Dendritic cell treated with granulocyte-macrophage colony-stimulating factor and Interleukin-4, amounts not matched to agents 40 ng/mL and 50 ng/mL, for 4 days (primary cell): ENCODE results near the gene CDRT4.

Experiments
- H3K27ac Mint-ChIP-seq: one replicate; pipeline ENCODE4 v1.8.0; 2022; ENCODE audit warnings: mild to moderate bottlenecking, mixed read lengths
- H3K27me3 Mint-ChIP-seq: one replicate; pipeline ENCODE4 v1.8.0; 2022; ENCODE audit warnings: mild to moderate bottlenecking, mixed read lengths
- H3K36me3 Mint-ChIP-seq: one replicate; pipeline ENCODE4 v1.8.0; 2022; ENCODE audit warnings: low read depth, mixed read lengths
- H3K4me1 Mint-ChIP-seq: one replicate; pipeline ENCODE4 v1.8.0; 2022; ENCODE audit warnings: low read depth, mixed read lengths
- H3K4me3 Mint-ChIP-seq: one replicate; pipeline ENCODE4 v1.8.0; 2022; ENCODE audit warnings: mild to moderate bottlenecking, moderate library complexity, mixed read lengths
- H3K9me3 Mint-ChIP-seq: one replicate; pipeline ENCODE4 v1.8.0; 2022; ENCODE audit warnings: mixed read lengths
- intact Hi-C: fragments of 100-400 bp; cut with micrococcal nuclease; formaldehyde crosslinking; loops from one replicate; pipeline ENCODE4 v1.15.0; 2022

The CDRT4 gene

DNA sequence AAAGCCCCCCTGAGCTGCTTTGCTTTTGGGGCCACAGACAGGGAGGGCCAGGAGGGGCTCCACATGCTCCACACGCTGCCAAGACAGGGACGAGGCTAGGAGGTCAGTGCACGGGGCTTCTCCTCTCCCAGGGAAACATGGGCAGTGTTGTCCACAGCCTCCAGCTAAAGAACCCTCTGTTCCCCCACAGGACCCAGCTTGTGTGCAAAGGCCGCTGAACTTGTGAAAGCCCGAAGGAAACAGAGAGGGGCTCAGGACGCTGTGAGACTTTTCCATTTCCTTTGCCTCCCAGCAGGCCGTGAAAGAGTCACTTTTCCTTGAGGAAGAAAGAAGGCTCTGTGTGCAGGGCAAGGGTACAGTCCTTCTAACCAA lies 9.7 kb downstream of the CDRT4 start:
- Mint-ChIP-seq H3K27ac (no peak overlapping the region), H3K27me3 (no peaks in the 10 kb centered on the region), H3K36me3 (no peaks in the 10 kb centered on the region), H3K4me1 (no peaks in the 10 kb centered on the region), H3K4me3 (no peak overlapping the region), H3K9me3 (peaks cover 9% of the 10 kb centered on the region)
- intact Hi-C loops, result no loop called here

DNA sequence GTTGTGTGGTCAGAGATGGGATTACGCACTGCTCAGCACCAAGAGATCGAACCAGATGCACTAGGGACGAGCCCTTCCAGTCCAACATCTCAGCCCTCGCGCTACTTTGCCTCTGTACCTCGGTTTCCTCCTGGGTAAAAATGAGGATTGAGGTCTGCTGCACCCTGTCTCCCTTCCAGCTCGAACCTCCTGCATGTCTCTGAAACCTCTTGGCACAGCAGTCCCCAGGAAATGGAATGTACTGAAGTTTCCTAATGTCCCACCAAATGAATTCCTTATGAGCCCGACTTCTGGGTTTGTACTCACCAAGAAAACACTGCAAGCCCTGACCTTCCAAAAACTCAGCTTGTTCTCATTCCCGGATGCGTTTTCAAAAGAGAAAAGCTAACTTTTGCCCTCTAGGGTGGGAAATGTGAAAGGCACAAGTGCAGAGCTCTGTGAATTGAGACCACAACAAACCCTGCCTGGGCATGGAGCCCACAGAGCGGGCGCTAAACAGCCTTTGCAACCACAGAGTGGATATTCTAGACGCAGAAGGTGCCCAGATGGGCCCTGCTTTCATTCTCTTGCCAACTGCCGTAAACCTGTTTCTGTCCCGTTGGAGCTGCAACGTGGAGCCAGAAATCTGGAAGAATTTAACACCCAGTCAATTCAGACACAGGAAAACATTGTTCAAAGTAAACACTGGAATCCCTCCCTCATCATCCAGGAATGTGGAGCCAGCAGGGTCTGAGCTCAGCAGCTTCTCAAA lies 10.3 kb downstream of the CDRT4 start:
- H3K36me3 Mint-ChIP-seq, result no peaks in the 10 kb centered on the region
- H3K9me3 Mint-ChIP-seq, result peaks cover 9% of the 10 kb centered on the region
- H3K4me1 Mint-ChIP-seq, result no peaks in the 10 kb centered on the region
- H3K27me3 Mint-ChIP-seq, result no peaks in the 10 kb centered on the region
- intact Hi-C loops, result no loop called here
- H3K4me3 Mint-ChIP-seq, result no peak overlapping the region
- H3K27ac Mint-ChIP-seq, result no peak overlapping the region

DNA sequence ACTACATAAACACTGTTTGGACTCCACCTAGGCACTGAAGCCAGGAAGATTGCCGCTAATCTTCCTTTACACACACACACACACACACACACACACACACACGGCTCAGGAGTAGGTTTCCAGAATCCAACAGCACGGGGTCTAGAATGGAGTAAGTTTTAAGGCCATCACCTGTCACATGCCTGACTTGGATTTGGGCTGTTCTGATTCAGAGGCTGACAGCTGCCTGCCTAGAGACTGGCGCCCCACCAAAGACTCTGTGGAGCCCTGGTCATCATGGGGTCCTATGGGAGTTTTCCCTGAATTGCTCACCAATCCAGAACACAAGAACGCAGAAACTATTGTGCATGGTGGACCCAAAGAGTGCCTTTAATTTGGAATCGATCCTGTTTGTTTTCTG lies 10.9 kb downstream of the CDRT4 start:
- Mint-ChIP-seq H3K4me1 (no peaks in the 10 kb centered on the region), H3K27me3 (no peaks in the 10 kb centered on the region), H3K36me3 (no peaks in the 10 kb centered on the region), H3K4me3 (no peak overlapping the region), H3K27ac (no peak overlapping the region), H3K9me3 (peaks cover 9% of the 10 kb centered on the region)
- intact Hi-C loops, result no loop called here

DNA sequence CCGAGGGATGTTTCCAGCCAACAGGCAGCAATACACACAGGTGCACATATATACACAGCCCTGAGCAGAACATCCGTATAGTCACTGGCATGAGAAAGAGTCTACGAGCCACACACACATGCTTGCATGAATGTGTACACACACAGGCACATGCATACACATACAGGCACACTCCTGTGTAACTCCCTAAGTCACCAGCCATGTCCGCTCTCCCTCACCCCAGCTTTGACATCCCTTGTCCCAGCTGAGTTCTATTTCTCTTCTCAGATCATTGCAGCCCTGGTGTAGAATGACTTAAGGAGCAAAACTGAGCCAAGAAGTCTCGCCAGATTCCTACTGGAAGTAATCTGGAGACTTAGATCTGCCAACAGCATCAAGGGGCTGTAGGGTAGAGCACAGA lies 13.1 kb downstream of the CDRT4 start:
- intact Hi-C loops, result no loop called here
- Mint-ChIP-seq H3K27ac (no peak overlapping the region), H3K9me3 (peaks cover 9% of the 10 kb centered on the region), H3K4me3 (no peak overlapping the region), H3K36me3 (no peaks in the 10 kb centered on the region), H3K27me3 (no peaks in the 10 kb centered on the region), H3K4me1 (no peaks in the 10 kb centered on the region)

DNA sequence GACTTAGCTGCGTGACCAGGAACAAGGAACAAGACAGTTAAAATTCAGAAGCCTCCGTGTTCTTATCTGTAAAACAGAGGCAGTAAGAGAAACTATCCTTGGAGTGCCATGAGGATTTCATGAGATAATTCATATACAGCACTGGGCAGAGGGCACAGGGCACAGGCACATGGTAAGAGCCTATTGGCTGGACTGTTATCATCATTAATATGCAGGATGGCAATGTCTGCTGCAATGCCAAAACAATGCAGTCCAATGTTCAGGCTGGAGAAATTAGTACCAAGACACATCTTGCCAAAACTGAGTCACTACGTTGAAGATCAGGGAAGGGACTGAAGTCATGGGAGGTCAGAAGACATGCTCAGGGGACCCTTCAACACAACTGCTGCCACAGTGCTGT lies 13.6 kb downstream of the CDRT4 start:
- H3K27me3 Mint-ChIP-seq, result no peaks in the 10 kb centered on the region
- peaks cover 9% of the 10 kb centered on the region for H3K9me3 Mint-ChIP-seq
- H3K27ac Mint-ChIP-seq, result no peak overlapping the region
- H3K4me1 Mint-ChIP-seq, result no peaks in the 10 kb centered on the region
- H3K36me3 Mint-ChIP-seq, result no peaks in the 10 kb centered on the region
- H3K4me3 Mint-ChIP-seq, result no peak overlapping the region
- intact Hi-C loops, result no loop called here

DNA sequence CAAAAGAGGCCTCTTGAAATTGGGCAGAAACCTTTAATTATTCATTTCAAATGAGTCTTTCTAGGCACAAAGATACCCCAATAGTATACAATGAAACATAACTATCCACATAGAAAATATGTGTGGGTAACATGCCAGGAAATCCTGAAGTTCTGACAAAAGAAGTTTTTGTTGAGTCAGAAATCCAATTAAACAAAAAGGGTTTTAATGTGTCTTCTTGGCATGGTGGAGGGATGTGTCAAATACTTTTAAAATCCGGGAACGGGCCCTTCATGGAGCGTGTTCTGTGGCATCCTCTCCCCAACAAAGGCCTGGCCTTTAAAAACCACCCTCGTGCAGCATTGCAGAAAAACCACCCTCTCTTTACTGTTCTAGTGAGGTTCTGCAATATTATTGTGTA lies 14.2 kb downstream of the CDRT4 start:
- Mint-ChIP-seq H3K36me3 (no peaks in the 10 kb centered on the region), H3K27ac (no peak overlapping the region), H3K4me1 (no peaks in the 10 kb centered on the region), H3K9me3 (peaks cover 9% of the 10 kb centered on the region), H3K4me3 (no peak overlapping the region), H3K27me3 (no peaks in the 10 kb centered on the region)
- intact Hi-C loops, result no loop called here

DNA sequence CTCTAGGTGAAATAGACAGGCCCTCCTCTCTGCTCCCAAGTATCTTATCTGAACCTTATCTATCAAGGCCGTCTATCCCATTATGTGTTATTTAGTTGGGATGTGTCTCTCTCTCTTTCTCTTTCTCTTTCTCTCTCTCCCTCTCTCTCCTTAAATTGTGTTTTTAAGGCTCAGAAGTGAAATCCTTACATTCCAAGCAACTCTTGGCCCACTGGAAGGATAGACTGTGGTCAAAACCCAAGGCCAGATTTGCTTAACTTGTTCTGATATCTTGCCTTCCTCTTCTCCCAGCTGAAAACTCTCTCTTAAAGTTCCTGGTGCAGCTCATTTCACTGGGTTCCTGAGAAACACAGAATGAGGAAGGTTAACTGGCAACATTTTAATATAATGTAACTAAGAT lies 14.7 kb downstream of the CDRT4 start:
- no peaks in the 10 kb centered on the region for H3K4me1 Mint-ChIP-seq
- no peak overlapping the region for H3K27ac Mint-ChIP-seq
- H3K36me3 Mint-ChIP-seq, result no peaks in the 10 kb centered on the region
- no peaks in the 10 kb centered on the region for H3K27me3 Mint-ChIP-seq
- H3K4me3 Mint-ChIP-seq, result no peak overlapping the region
- peaks cover 9% of the 10 kb centered on the region for H3K9me3 Mint-ChIP-seq
- intact Hi-C loops, result no loop called here

DNA sequence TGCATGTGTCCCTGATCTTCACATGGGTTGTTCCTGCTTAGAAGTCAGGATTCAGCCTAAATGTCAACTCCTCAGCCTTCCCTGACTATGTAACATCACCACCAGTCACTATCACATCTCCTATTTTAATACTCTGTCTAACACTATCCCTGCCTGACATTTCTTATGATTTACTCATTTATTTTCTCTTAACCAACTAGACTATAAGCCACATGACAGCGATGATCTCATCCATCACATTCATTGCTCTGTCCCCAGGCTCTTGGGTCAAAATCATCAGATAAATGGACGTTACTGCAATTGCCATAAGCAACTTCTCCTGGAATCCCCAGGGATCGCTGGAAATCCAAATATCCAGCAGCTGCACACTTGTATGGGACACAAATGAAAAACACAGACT lies 15.7 kb downstream of the CDRT4 start:
- Mint-ChIP-seq H3K9me3 (peaks cover 9% of the 10 kb centered on the region), H3K36me3 (no peaks in the 10 kb centered on the region), H3K27ac (no peak overlapping the region), H3K4me1 (no peaks in the 10 kb centered on the region), H3K4me3 (no peak overlapping the region), H3K27me3 (no peaks in the 10 kb centered on the region)
- intact Hi-C loops, result no loop called here

DNA sequence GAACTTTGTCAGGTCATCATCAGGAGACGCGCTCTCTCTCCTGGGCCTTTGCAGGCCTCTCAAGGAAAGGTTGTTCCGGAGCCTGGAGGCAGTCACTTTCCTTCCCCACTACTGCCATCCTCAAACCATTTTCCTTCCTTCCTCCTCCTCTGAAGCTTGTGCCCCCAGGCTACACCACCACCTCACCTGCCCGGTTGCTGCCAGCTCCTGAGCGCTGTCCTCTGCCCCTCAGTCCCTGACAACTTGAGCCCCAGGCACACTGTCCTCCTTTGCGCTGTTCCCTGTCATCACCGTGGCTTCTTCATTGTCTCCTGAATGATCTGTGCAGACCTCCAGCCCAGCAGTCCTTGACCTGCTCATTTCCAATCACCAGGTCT lies 18.9 kb downstream of the CDRT4 start:
- no peaks in the 10 kb centered on the region for H3K27me3 Mint-ChIP-seq
- no peaks in the 10 kb centered on the region for H3K36me3 Mint-ChIP-seq
- no peak overlapping the region for H3K27ac Mint-ChIP-seq
- intact Hi-C loops, result no loop called here
- no peak overlapping the region for H3K4me3 Mint-ChIP-seq
- no peaks in the 10 kb centered on the region for H3K4me1 Mint-ChIP-seq
- H3K9me3 Mint-ChIP-seq, result no peaks in the 10 kb centered on the region

DNA sequence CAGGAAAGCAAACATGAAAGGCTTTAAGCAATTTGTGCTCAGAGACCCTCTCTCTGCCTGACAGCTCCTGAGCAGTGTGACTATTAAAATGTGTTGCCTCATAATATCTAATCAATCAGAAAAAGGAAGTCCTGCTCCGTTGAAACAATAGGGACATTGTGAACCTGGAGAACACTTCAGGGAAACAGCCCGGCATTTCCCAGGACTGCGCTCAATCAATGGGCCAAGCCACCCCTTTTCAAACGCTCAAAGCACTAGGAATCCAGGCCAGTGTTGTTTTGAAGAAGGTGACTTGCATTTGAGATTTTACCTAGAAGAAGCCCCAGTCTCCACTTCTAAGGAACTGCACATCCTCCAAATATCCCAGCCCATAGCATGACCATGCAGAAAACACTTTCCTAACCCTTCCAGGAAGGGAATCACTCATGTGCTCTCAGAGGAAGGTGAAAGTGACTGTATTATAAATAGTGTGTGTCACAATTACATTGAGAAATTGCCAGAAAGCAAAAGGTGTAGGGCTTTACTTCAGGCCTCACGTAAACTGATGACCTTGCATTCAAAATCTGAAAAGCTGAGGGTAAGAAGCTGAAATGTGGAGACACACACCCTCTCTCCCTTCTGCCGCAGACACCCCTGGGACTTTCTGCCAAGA lies 19.4 kb downstream of the CDRT4 start:
- Mint-ChIP-seq H3K27me3 (no peaks in the 10 kb centered on the region), H3K4me3 (no peak overlapping the region), H3K36me3 (no peaks in the 10 kb centered on the region), H3K9me3 (no peaks in the 10 kb centered on the region), H3K4me1 (no peaks in the 10 kb centered on the region), H3K27ac (no peak overlapping the region)
- intact Hi-C loops, result no loop called here

DNA sequence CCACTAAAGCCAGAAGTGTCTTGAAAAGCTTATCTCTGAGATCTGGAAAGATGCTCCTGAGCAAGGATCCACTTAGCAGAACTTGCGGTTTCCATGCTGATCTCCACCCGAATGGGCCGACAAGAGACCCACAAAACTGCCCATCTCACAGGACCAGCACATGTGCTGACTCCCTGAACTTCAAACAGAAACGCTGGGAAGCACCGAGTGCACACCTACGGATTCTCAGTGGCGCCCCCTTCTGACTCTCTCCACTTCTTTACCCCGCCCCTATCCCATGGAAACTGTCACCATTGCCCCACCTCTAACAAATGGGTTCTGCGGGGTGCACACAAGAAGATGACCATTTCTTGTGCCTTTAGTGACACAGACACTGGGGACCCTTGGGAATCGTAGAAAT lies 21.4 kb downstream of the CDRT4 start:
- Mint-ChIP-seq H3K27ac (no peak overlapping the region), H3K4me3 (no peak overlapping the region), H3K27me3 (no peaks in the 10 kb centered on the region), H3K4me1 (no peaks in the 10 kb centered on the region), H3K36me3 (no peaks in the 10 kb centered on the region), H3K9me3 (no peaks in the 10 kb centered on the region)
- intact Hi-C loops, result no loop called here

DNA sequence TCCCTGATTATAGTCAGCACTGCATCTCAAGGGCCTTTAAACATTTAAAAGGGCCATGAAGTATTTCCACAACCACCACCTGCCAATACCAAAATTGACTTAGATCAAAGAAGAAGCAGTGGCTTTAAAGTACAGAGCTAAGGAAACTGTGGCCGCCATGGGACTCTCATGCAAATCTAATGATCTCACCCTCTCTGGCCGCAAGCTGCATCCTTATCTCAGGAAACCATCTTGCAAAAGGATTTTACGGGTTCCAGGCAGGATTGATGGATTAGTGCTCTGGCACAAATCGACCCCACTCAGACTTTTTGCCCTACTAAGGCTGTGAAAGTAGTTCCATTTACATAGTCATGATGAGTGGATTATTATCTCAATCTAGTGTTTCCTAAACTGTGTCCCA lies 22.6 kb downstream of the CDRT4 start:
- Mint-ChIP-seq H3K27ac (no peak overlapping the region), H3K27me3 (no peaks in the 10 kb centered on the region), H3K36me3 (no peaks in the 10 kb centered on the region), H3K4me3 (no peak overlapping the region), H3K4me1 (peaks cover 12% of the 10 kb centered on the region), H3K9me3 (no peaks in the 10 kb centered on the region)
- intact Hi-C loops, result no loop called here

DNA sequence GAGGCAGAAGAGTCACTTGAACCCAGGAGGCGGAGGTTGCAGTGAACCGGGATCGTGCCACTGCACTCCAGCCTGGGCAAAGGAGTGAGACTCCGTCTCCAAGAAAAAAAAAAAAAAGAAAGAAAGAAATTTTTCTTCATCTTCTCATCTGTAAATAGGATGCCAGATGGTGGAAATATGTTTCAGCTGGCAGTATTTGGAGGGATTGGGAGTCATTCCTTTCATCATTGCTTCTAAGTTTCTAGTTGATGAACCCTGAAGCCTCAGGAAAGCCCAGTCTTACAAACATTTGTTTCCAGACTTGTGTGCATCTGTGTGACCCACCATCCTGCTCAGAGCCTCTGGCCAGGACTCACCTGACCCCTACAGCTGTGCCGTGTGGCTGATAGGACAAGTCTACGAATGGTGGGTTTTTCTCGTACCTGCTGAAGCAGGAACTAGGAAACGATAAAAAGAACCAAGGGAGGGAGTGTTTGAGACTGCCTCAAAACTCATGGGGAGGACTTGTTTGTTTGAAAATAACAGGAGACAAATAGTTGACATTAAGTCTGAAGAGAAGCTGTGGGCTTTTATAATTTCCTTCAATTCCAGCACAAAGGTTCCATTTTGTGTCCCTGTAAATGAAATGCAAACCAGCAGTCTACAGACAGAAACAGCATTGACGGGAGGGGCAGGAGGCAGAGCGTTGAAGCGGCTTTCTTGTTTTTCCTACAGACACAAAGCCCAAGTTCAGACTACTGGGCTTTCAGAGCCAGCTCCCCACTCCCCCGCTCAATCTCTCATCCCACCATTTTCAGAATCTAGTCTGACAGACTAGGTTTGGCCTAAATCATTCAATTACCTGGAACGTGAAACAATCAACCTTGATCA lies 24.9 kb downstream of the CDRT4 start:
- H3K4me1 Mint-ChIP-seq, result peaks cover 12% of the 10 kb centered on the region
- H3K4me3 Mint-ChIP-seq, result no peak overlapping the region
- H3K36me3 Mint-ChIP-seq, result no peaks in the 10 kb centered on the region
- H3K9me3 Mint-ChIP-seq, result no peaks in the 10 kb centered on the region
- intact Hi-C loops, result no loop called here
- H3K27me3 Mint-ChIP-seq, result no peaks in the 10 kb centered on the region
- no peak overlapping the region for H3K27ac Mint-ChIP-seq

DNA sequence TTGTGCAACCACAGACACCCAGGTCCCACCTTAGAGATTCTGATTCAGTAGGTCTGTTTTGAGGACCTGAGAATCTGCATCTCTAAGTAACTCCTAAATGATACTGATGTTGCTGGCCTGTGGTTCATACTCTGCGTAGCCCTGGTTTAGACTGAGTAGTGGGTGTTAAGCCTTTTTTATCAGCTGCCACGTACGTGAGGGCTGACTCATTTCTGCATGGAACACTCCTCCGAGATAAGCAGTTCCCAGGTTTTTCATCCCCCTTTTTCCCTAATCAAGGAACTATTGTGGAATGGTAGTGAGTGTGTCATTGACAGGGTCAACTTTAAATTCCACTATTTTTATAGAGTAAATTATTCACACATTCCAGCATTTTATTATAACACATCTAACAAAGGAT lies 26.1 kb downstream of the CDRT4 start:
- Mint-ChIP-seq H3K4me1 (peaks cover 18% of the 10 kb centered on the region), H3K27ac (no peak overlapping the region), H3K9me3 (peaks cover 8% of the 10 kb centered on the region)

More for the DNA sequence above, 26.1 kb downstream of the CDRT4 start:
- intact Hi-C loops, result no loop called here
- H3K36me3 Mint-ChIP-seq, result peaks cover 4% of the 10 kb centered on the region
- no peaks in the 10 kb centered on the region for H3K27me3 Mint-ChIP-seq
- no peak overlapping the region for H3K4me3 Mint-ChIP-seq
